ENCODE measurements around the gene ABHD17A. TPM values are rescaled to one million over a fixed set of nuclear protein-coding genes. Genes with fewer than 3 reads are reported as not detected.

The ABHD17A gene
- total RNA-seq, 2 donors from 2014 or later = 50.6 to 52.9 TPM

GRCh38 chr19:1845642-1846041, 39.7 kb downstream of the ABHD17A start:
- Histone ChIP-seq H3K9me3 (ENCODE audit: control insufficient read depth, low read length) (no peaks in the 10 kb centered on the region), H3K36me3 (ENCODE audit: control insufficient read depth, insufficient read depth, low read length) (peaks cover 3% of the 10 kb centered on the region), H3K9ac (ENCODE audit: extremely low read depth, low read length, poor library complexity, severe bottlenecking) (no peak overlapping the region), H3K4me3 (ENCODE audit: low read length) (no peak overlapping the region), H3K4me1 (ENCODE audit: control insufficient read depth, insufficient read depth, low read length) (peaks cover 3% of the 10 kb centered on the region), H3K27me3 (ENCODE audit: control insufficient read depth, insufficient read depth, low read length, poor library complexity, severe bottlenecking) (no peaks in the 10 kb centered on the region), H3K27ac (ENCODE audit: low read depth, low read length) (no peak overlapping the region)
- H3K27me3 Mint-ChIP-seq (ENCODE audit: insufficient read depth) = no peaks in the 10 kb centered on the region
- no peaks in the 10 kb centered on the region for H3K9me3 Mint-ChIP-seq
- no peak for TF ChIP-seq CTCF (conservative IDR thresholded peaks at IDR 0.05)
- DNase-seq = no peak
- peaks cover 1% of the 10 kb centered on the region for H3K36me3 Mint-ChIP-seq (ENCODE audit: low read depth)
- no peak overlapping the region for H3K4me3 Mint-ChIP-seq
- H3K4me1 Mint-ChIP-seq = peaks cover 10% of the 10 kb centered on the region
- 96 to 97% methylated on average over 9 to 11 of the region's 11 CpGs for WGBS, 2 experiments (ENCODE audit: insufficient coverage in 1 of 2, insufficient read length in 1 of 2)
- peak overlapping the region; percentile 36 for H3K27ac Mint-ChIP-seq

GRCh38 chr19:1845125-1845515, 40.2 kb downstream of the ABHD17A start:
- no peak for TF ChIP-seq CTCF (conservative IDR thresholded peaks at IDR 0.05)
- H3K27ac ChIP-seq (ENCODE audit: low read depth, low read length) = no peak overlapping the region
- Mint-ChIP-seq H3K27me3 (ENCODE audit: insufficient read depth) (no peaks in the 10 kb centered on the region), H3K27ac (no peak overlapping the region), H3K9me3 (no peaks in the 10 kb centered on the region), H3K4me1 (peaks cover 10% of the 10 kb centered on the region), H3K4me3 (no peak overlapping the region), H3K36me3 (ENCODE audit: low read depth) (peaks cover 1% of the 10 kb centered on the region)
- H3K9me3 ChIP-seq (ENCODE audit: control insufficient read depth, low read length) = no peaks in the 10 kb centered on the region
- no peak overlapping the region for H3K9ac ChIP-seq (ENCODE audit: extremely low read depth, low read length, poor library complexity, severe bottlenecking)
- peaks cover 3% of the 10 kb centered on the region for H3K36me3 ChIP-seq (ENCODE audit: control insufficient read depth, insufficient read depth, low read length)
- peaks cover 3% of the 10 kb centered on the region for H3K4me1 ChIP-seq (ENCODE audit: control insufficient read depth, insufficient read depth, low read length)
- DNase-seq = no peak
- no peaks in the 10 kb centered on the region for H3K27me3 ChIP-seq (ENCODE audit: control insufficient read depth, insufficient read depth, low read length, poor library complexity, severe bottlenecking)
- WGBS, 2 experiments (ENCODE audit: insufficient coverage in 1 of 2, insufficient read length in 1 of 2) = 92 to 97% methylated on average over 14 to 16 of the region's 16 CpGs
- no peak overlapping the region for H3K4me3 ChIP-seq (ENCODE audit: low read length)

GRCh38 chr19:1844513-1845124, 40.7 kb downstream of the ABHD17A start:
- H3K4me1 ChIP-seq (ENCODE audit: control insufficient read depth, insufficient read depth, low read length) = peaks cover 3% of the 10 kb centered on the region
- TF ChIP-seq CTCF (conservative IDR thresholded peaks at IDR 0.05) = no peak

More at GRCh38 chr19:1844513-1845124, 40.7 kb downstream of the ABHD17A start:
- Mint-ChIP-seq H3K27ac (no peak overlapping the region), H3K36me3 (ENCODE audit: low read depth) (peaks cover 1% of the 10 kb centered on the region), H3K27me3 (ENCODE audit: insufficient read depth) (no peaks in the 10 kb centered on the region), H3K4me3 (no peak overlapping the region), H3K4me1 (peaks cover 10% of the 10 kb centered on the region), H3K9me3 (no peaks in the 10 kb centered on the region)
- peaks cover 8% of the 10 kb centered on the region for H3K36me3 ChIP-seq (ENCODE audit: control insufficient read depth, insufficient read depth, low read length)
- H3K27ac ChIP-seq (ENCODE audit: low read depth, low read length) = no peak overlapping the region
- DNase-seq = no peak
- H3K27me3 ChIP-seq (ENCODE audit: control insufficient read depth, insufficient read depth, low read length, poor library complexity, severe bottlenecking) = no peaks in the 10 kb centered on the region
- H3K4me3 ChIP-seq (ENCODE audit: low read length) = no peak overlapping the region
- H3K9me3 ChIP-seq (ENCODE audit: control insufficient read depth, low read length) = no peaks in the 10 kb centered on the region
- no peak overlapping the region for H3K9ac ChIP-seq (ENCODE audit: extremely low read depth, low read length, poor library complexity, severe bottlenecking)
- WGBS, 2 experiments (ENCODE audit: insufficient coverage in 1 of 2, insufficient read length in 1 of 2) = 95 to 96% methylated on average over 13 to 18 of the region's 19 CpGs

Data from endodermal cell (in vitro differentiated cells).